Fibroblast of lung (primary cell): ENCODE results near the gene SRA1.

ENCODE experiments used
- EZH2 ChIP-seq: IDR thresholded peaks from 2 replicates; pipeline ENCODE4 v1.5.1; 2012; ENCODE audit warnings: low read length, control low read depth, mild to moderate bottlenecking; ENCODE audit errors: missing control alignments
- TF ChIP-seq, protein P1 (sequence below), 2 donors: IDR thresholded peaks in 1 of 2; conservative IDR thresholded peaks in 1 of 2; 1 replicate in 1 of 2; 2 replicates in 1 of 2; pipeline ENCODE4 v1.5.1; 2011 to 2012; ENCODE audit warnings: low read length in 2 of 2, control low read depth in 1 of 2, inconsistent platforms in 1 of 2, low read depth in 1 of 2, mild to moderate bottlenecking in 1 of 2

GRCh38 chr5:140555747-140556312 is 1.4 kb downstream of the SRA1 start:
- TF ChIP-seq, protein P1, sequence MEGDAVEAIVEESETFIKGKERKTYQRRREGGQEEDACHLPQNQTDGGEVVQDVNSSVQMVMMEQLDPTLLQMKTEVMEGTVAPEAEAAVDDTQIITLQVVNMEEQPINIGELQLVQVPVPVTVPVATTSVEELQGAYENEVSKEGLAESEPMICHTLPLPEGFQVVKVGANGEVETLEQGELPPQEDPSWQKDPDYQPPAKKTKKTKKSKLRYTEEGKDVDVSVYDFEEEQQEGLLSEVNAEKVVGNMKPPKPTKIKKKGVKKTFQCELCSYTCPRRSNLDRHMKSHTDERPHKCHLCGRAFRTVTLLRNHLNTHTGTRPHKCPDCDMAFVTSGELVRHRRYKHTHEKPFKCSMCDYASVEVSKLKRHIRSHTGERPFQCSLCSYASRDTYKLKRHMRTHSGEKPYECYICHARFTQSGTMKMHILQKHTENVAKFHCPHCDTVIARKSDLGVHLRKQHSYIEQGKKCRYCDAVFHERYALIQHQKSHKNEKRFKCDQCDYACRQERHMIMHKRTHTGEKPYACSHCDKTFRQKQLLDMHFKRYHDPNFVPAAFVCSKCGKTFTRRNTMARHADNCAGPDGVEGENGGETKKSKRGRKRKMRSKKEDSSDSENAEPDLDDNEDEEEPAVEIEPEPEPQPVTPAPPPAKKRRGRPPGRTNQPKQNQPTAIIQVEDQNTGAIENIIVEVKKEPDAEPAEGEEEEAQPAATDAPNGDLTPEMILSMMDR (conservative IDR thresholded peaks at IDR 0.05 in 1 of 2, IDR thresholded peaks at IDR 0.05 in 1 of 2; ENCODE audit: low read depth in 1 of 2, low read length in 2 of 2) = no peak
- no peak for TF ChIP-seq EZH2
